HG03108 (cell line): ENCODE measurements around the gene RIT1.

Experiments used
- ATAC-seq: cut with Tn5 transposase; IDR thresholded peaks from one replicate; pipeline ENCODE4 v1.9.1; 2021; ENCODE audit warnings: moderate library complexity; ENCODE audit not compliant: unreplicated experiment

RIT1 gene

GRCh38 chr1:155911156-155912055 is at the start of gene RIT1:
TSS of gene RIT1 (minus strand) at chr1:155911349. CDS start at chr1:155910761, 588 bp downstream.
- peak; percentile 87 for ATAC-seq

- ATAC-seq: no peak
These were observed 49.1 kb upstream of the RIT1 start for GRCh38 chr1:155960081-155960745.

GRCh38 chr1:155957411-155957915 is 46.3 kb upstream of the RIT1 start:
- ATAC-seq: no peak

- no peak for ATAC-seq
These were observed 43.5 kb upstream of the RIT1 start for GRCh38 chr1:155954645-155955044.

- no peak for ATAC-seq
These were observed 41.3 kb upstream of the RIT1 start for GRCh38 chr1:155952505-155952890.

GRCh38 chr1:155951753-155952504 is 40.8 kb upstream of the RIT1 start:
- ATAC-seq: no peak

GRCh38 chr1:155950829-155951228 is 39.7 kb upstream of the RIT1 start:
- no peak for ATAC-seq

- ATAC-seq: no peak
These were observed 36.6 kb upstream of the RIT1 start for GRCh38 chr1:155947741-155948140.

- ATAC-seq: no peak
These were observed 36.1 kb upstream of the RIT1 start for GRCh38 chr1:155947292-155947691.

GRCh38 chr1:155946633-155947219 is 35.6 kb upstream of the RIT1 start:
- peak; percentile 2 for ATAC-seq

- ATAC-seq: no peak
These were observed 33.3 kb upstream of the RIT1 start for GRCh38 chr1:155944444-155944799.

GRCh38 chr1:155942578-155943141 is 31.5 kb upstream of the RIT1 start:
- no peak for ATAC-seq

- no peak for ATAC-seq
These were observed 30.8 kb upstream of the RIT1 start for GRCh38 chr1:155941845-155942531.

- no peak for ATAC-seq
These were observed 30.1 kb upstream of the RIT1 start, which contains the start of gene RXFP4 for GRCh38 chr1:155940993-155941844. TSS of gene RXFP4 (plus strand) at chr1:155941638. CDS start at chr1:155941710, 72 bp downstream.

- ATAC-seq: no peak
These were observed 29.4 kb upstream of the RIT1 start for GRCh38 chr1:155940482-155940992.

- ATAC-seq: no peak
These were observed 27.1 kb upstream of the RIT1 start for GRCh38 chr1:155938220-155938627.

- no peak for ATAC-seq
These were observed 23.9 kb upstream of the RIT1 start for GRCh38 chr1:155934936-155935590.
